GM12878 (cell line): ENCODE data around the gene TSHZ2. TPM values are rescaled to one million over a fixed set of nuclear protein-coding genes. Genes with fewer than 3 reads are reported as not detected.

Source experiments
- ATAC-seq: fragments of 200-7000 bp; cut with Tn5 transposase; 3 replicates; pipeline ENCODE4 v1.9.1; 2020; ENCODE audit warnings: mild to moderate bottlenecking, moderate library complexity
- BruUV-seq: library from RNA; stranded (reverse); fragments of 400-500 nt; replicated peaks from 2 replicates; lab custom pipeline; 2021; lab: Mats Ljungman, UMichigan
- CTCF ChIA-PET: fragments of 300-600 bp; sonication (Branson Sonifier 250); formaldehyde crosslinking; extraction: SDS; loops from one replicate; lab custom pipeline; 2021; ENCODE audit warnings: inconsistent platforms; lab: Yijun Ruan, JAX
- POLR2A ChIA-PET: fragments of 350-600 bp; formaldehyde crosslinking; extraction: SDS; loops from one replicate; lab custom pipeline; 2021; ENCODE audit warnings: inconsistent platforms; lab: Charles Lee
- RAD21 ChIA-PET: fragments of 300-600 bp; sonication (Branson Sonifier 250); formaldehyde crosslinking; loops from one replicate; lab custom pipeline; 2023; ENCODE audit warnings: antibody characterized with exemption; ENCODE audit not compliant: unreplicated experiment; lab: Charles Lee
- SMC1A ChIA-PET: fragments of 300-600 bp; sonication (Branson Sonifier 250); formaldehyde crosslinking; loops from one replicate; lab custom pipeline; 2023; ENCODE audit not compliant: unreplicated experiment, uncharacterized antibody; lab: Charles Lee
- DNase-seq: peaks from one replicate; pipeline ENCODE4 v3.0.0-alpha.2; 2011; ENCODE audit warnings: low read depth, low spot score
- FAIRE-seq: peaks from 3 replicates; lab custom pipeline; 2011; peaks lifted over from hg19 to GRCh38; lab: Jason Lieb, UNC
- H2AFZ ChIP-seq: 2 replicates; pipeline ENCODE4 v1.6.0; 2011; ENCODE audit warnings: low read depth, low read length, control low read depth; ENCODE audit not compliant: control insufficient read depth
- H3K27ac ChIP-seq: 2 replicates; pipeline ENCODE4 v1.5.1; 2011; ENCODE audit warnings: control low read depth; ENCODE audit not compliant: control insufficient read depth, insufficient read depth
- H3K27me3 ChIP-seq, 2 experiments: replicated peaks in 1 of 2; 2 replicates each; pipeline versions ENCODE4 v1.6.0 to v1.6.1; 2011; ENCODE audit warnings: low read length in 1 of 2; ENCODE audit not compliant: control insufficient read depth in 2 of 2, insufficient read depth in 2 of 2
- H3K36me3 ChIP-seq, 2 experiments: 2 replicates each; pipeline ENCODE4 v1.5.1; 2011; ENCODE audit warnings: low read length in 1 of 2; ENCODE audit not compliant: control insufficient read depth in 2 of 2, insufficient read depth in 2 of 2
- H3K4me1 ChIP-seq: 2 replicates; pipeline ENCODE4 v1.6.1; 2011; ENCODE audit warnings: mild to moderate bottlenecking, low read length, moderate library complexity, mixed read lengths; ENCODE audit not compliant: control insufficient read depth, insufficient read depth
- H3K4me2 ChIP-seq: 2 replicates; pipeline ENCODE4 v1.6.0; 2011; ENCODE audit warnings: control low read depth; ENCODE audit not compliant: control insufficient read depth, insufficient read depth
- H3K4me3 ChIP-seq: fragments of 200-600 bp; sonication (generic); 2 replicates; pipeline ENCODE4 v1.5.1; 2016
- H3K79me2 ChIP-seq: 2 replicates; pipeline ENCODE4 v1.6.0; 2011; ENCODE audit warnings: low read length; ENCODE audit not compliant: control insufficient read depth, insufficient read depth
- H3K9ac ChIP-seq: 2 replicates; pipeline ENCODE4 v1.8.0; 2011; ENCODE audit warnings: low read length, control low read depth, mixed read lengths; ENCODE audit not compliant: control insufficient read depth, insufficient read depth
- H3K9me3 ChIP-seq: replicated peaks from 3 replicates; pipeline ENCODE4 v1.5.1; 2011; ENCODE audit warnings: mild to moderate bottlenecking, low read length; ENCODE audit not compliant: control insufficient read depth, insufficient read depth
- H4K20me1 ChIP-seq: 2 replicates; pipeline ENCODE4 v1.6.0; 2011; ENCODE audit not compliant: control insufficient read depth, insufficient read depth
- ASH2L ChIP-seq: fragments of 300-600, 200-600 bp; sonication (generic); IDR thresholded peaks from 2 replicates; pipeline ENCODE4 v1.6.1; 2017; ENCODE audit warnings: low read depth, mild to moderate bottlenecking, borderline replicate concordance
- GATAD2B ChIP-seq: fragments of 450-650 bp; conservative IDR thresholded peaks from 2 replicates; pipeline ENCODE4 v1.6.1; 2017; ENCODE audit warnings: low read depth, mild to moderate bottlenecking, moderate library complexity
- JUND ChIP-seq: IDR thresholded peaks from 2 replicates; pipeline ENCODE4 v1.6.1; 2012; ENCODE audit warnings: low read depth, mild to moderate bottlenecking, low read length, improper control_type of control experiment, moderate library complexity
- KDM1A ChIP-seq: fragments of 200-600 bp; sonication (generic); IDR thresholded peaks from 2 replicates; pipeline ENCODE4 v1.6.1; 2016; ENCODE audit warnings: borderline replicate concordance
- NFIC ChIP-seq: IDR thresholded peaks from 2 replicates; pipeline ENCODE4 v1.6.1; 2012; ENCODE audit warnings: low read depth, mild to moderate bottlenecking, inconsistent platforms, low read length, moderate library complexity
- PAX5 ChIP-seq: IDR thresholded peaks from 2 replicates; pipeline ENCODE4 v1.6.1; 2011; ENCODE audit warnings: low read depth, low read length, borderline replicate concordance
- SUZ12 ChIP-seq: fragments of 200-600 bp; sonication (generic); IDR thresholded peaks from one replicate; pipeline ENCODE4 v1.6.1; 2018; ENCODE audit warnings: antibody characterized with exemption, mild to moderate bottlenecking; ENCODE audit not compliant: unreplicated experiment
- TBL1XR1 ChIP-seq: IDR thresholded peaks from 2 replicates; pipeline ENCODE4 v1.6.1; 2012; ENCODE audit warnings: low read depth, low read length, improper control_type of control experiment
- WRNIP1 ChIP-seq: IDR thresholded peaks from 2 replicates; pipeline ENCODE4 v1.6.1; 2011; ENCODE audit warnings: low read depth, low read length, improper control_type of control experiment, borderline replicate concordance
- WGBS: methylation state at CpG from one replicate; pipeline ENCODE4 v1.1.6; 2016; ENCODE audit warnings: low lambda C conversion rate; ENCODE audit not compliant: insufficient replicate concordance, insufficient coverage; ENCODE audit errors: missing lambda C conversion rate; 5-methylcytosine and 5-hydroxymethylcytosine counted together
- in situ Hi-C: fragments of 300-500 bp; cut with MboI; formaldehyde crosslinking; loops from 9 replicates; pipeline ENCODE4 v1.14.3; 2018; ENCODE audit warnings: mixed read lengths
- intact Hi-C: fragments of 100-400 bp; cut with micrococcal nuclease; formaldehyde crosslinking; loops from one replicate; pipeline ENCODE4 v1.14.2; 2022; ENCODE audit not compliant: unreplicated experiment
- polyA plus RNA-seq, 11 experiments: library from polyadenylated mRNA; depleted of rRNA in 4 of 11; unstranded in 6 of 11; stranded (reverse) in 5 of 11; fragments of >200 nt; fragmentation: Nextera tagmentation in 4 of 11; fragmentation: Illumina TruSeq in 1 of 11; extraction: Ambion mirVana in 4 of 11; extraction: Trizol in 1 of 11; gene quantifications; 1 replicate in 1 of 11; 2 replicates in 10 of 11; pipeline versions ENCODE4 v1.2.1 to v1.2.3, GENCODE V29; 2011 to 2016; ENCODE audit warnings: inconsistent platforms in 2 of 11, missing spikeins in 2 of 11, low read depth in 1 of 11
- small RNA-seq: library from RNA; depleted of rRNA; stranded (forward); fragments of <200 nt; gene quantifications from one replicate; pipeline ENCODE3, GENCODE V24; 2014
- total RNA-seq, 4 experiments: library from RNA; depleted of rRNA in 3 of 4; stranded (reverse); fragments of >200 nt in 3 of 4; fragmentation: Illumina TruSeq in 1 of 4; extraction: Trizol in 1 of 4; gene quantifications; 2 replicates each; pipeline versions ENCODE4 v1.2.1 to v1.2.3, GENCODE V29; 2013 to 2021
- TF ChIP-seq, protein P1 (sequence below): IDR thresholded peaks from 2 replicates; pipeline ENCODE4 v1.6.1; 2012; ENCODE audit warnings: improper control_type of control experiment, low read depth, low read length; ENCODE audit not compliant: insufficient replicate concordance

The TSHZ2 gene
- total and polyA plus RNA-seq, 10 of the 15 experiments (the other 5 are each of a cell fraction or from before 2014, with no cell fraction given) = 0.01 to 0.86 (median 0.13) TPM; not detected in 2

DNA sequence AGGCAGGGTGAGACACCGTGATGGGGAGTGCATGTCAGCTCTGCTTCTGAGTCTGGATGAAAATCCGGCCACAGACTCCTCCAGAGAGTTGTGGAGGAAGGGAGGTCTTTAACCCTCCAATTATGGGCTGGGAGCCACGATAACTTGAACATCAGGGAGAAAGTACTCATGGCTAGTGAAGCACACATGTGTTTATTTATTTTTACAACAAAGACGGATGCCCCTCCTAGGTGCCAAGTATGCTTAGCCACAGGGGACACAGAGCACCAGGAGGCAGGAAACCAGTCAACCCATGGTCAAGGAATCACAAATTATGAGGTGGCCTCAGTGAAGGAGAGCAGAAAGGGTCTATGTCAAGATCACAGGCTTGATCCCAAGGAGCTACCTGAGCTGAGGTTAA lies 567.4 kb downstream of the TSHZ2 start:
- Histone ChIP-seq H3K9ac (no peak overlapping the region), H3K27ac (no peak overlapping the region), H3K4me2 (no peak overlapping the region), H3K27me3 (no peaks in the 10 kb centered on the region), H3K4me3 (no peak overlapping the region), H3K36me3 (no peaks in the 10 kb centered on the region), H3K79me2 (no peaks in the 10 kb centered on the region), H2AFZ (no peak overlapping the region), H3K4me1 (no peaks in the 10 kb centered on the region), H3K9me3 (no peaks in the 10 kb centered on the region)
- intact Hi-C loops (loop anchor here (10.0 kb wide), 1 partner anchor 285 kb away; no protein-coding TSS in a partner anchor), in situ Hi-C loops (no loop called here)
- WGBS = 59% methylated on average over 4 of the region's 4 CpGs
- DNase-seq = no peak
- ChIA-PET CTCF (interaction anchor here (1.5 kb wide), 1 partner anchor 10 kb away, joined by 3 read pairs; no protein-coding TSS in a partner anchor), SMC1A (interaction anchor here (1.2 kb wide), 1 partner anchor 11 kb away, joined by 6 read pairs; no protein-coding TSS in a partner anchor), POLR2A (no interaction called here), RAD21 (interaction anchor here (0.7 kb wide), 1 partner anchor 307 kb away, joined by 3 read pairs; no protein-coding TSS in a partner anchor)
- BruUV-seq = no TSS peak
- no peak for FAIRE-seq
- ATAC-seq = no peak
- TF ChIP-seq SUZ12 (no peak), JUND (no peak), PAX5 (no peak), TBL1XR1 (no peak), ASH2L (no peak), KDM1A (no peak), NFIC (no peak), GATAD2B (no peak), WRNIP1 (no peak)
- TF ChIP-seq, protein P1, sequence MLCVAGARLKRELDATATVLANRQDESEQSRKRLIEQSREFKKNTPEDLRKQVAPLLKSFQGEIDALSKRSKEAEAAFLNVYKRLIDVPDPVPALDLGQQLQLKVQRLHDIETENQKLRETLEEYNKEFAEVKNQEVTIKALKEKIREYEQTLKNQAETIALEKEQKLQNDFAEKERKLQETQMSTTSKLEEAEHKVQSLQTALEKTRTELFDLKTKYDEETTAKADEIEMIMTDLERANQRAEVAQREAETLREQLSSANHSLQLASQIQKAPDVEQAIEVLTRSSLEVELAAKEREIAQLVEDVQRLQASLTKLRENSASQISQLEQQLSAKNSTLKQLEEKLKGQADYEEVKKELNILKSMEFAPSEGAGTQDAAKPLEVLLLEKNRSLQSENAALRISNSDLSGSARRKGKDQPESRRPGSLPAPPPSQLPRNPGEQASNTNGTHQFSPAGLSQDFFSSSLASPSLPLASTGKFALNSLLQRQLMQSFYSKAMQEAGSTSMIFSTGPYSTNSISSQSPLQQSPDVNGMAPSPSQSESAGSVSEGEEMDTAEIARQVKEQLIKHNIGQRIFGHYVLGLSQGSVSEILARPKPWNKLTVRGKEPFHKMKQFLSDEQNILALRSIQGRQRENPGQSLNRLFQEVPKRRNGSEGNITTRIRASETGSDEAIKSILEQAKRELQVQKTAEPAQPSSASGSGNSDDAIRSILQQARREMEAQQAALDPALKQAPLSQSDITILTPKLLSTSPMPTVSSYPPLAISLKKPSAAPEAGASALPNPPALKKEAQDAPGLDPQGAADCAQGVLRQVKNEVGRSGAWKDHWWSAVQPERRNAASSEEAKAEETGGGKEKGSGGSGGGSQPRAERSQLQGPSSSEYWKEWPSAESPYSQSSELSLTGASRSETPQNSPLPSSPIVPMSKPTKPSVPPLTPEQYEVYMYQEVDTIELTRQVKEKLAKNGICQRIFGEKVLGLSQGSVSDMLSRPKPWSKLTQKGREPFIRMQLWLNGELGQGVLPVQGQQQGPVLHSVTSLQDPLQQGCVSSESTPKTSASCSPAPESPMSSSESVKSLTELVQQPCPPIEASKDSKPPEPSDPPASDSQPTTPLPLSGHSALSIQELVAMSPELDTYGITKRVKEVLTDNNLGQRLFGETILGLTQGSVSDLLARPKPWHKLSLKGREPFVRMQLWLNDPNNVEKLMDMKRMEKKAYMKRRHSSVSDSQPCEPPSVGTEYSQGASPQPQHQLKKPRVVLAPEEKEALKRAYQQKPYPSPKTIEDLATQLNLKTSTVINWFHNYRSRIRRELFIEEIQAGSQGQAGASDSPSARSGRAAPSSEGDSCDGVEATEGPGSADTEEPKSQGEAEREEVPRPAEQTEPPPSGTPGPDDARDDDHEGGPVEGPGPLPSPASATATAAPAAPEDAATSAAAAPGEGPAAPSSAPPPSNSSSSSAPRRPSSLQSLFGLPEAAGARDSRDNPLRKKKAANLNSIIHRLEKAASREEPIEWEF = no peak
- TF ChIP-seq, all 136 proteins: peak for 0
- no peaks in the 10 kb centered on the region for H4K20me1 ChIP-seq

Small RNA genes within 50 kb of the gene (small RNA-seq; reads per million reads assigned to genes)
- gene RF00019 = not detected
